T-helper 1 cell (primary cell): ENCODE data around the gene GPRIN2.
"Not testable (repeated sequence)": the region's sequence is repeated elsewhere in the genome, so short reads cannot be mapped to it uniquely, and the experiment has no call there.

Source experiments
- DNase-seq, 5 donors: peaks; one replicate each; pipeline ENCODE4 v3.0.0-alpha.2; 2012 to 2020

GPRIN2 gene

GRCh38 chr10:46517541-46517940 lies 38.9 kb downstream of the GPRIN2 start:
- no peak for DNase-seq

DNA sequence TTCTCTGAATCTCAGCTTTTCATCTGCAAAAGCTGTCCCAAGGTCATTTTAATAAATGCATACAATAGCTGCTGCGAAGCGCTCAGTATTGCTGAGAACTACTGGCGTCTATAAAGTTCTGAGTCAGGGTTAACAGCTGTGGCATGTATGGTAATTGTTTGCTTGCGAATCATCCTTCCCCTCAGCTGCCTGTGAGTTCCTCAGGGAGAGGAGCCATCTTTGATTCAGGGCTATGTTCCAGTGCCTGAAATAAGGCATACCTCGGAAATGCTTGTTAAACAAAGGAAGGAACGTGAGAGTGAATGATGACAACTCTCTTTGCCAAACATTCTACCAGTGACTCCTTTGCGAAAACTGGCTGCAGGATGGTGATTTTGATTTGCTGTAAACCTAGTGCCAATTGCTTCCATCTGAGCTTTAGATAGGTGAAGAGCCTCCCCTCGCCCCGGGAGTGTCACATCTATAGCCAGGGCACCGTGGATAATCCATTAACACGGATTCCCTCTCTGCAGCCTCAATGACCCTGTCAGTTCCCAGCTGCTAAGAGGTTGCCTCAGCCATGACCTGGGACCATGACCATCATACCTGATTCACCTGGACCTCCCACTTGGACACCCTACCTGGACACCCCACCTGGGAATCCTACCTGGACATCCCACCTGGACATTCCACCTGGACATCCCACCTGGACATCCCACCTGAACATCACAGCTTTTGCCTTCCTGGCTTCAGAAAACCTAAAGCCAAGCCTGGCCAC lies 39.6 kb downstream of the GPRIN2 start:
- no peak for DNase-seq

DNA sequence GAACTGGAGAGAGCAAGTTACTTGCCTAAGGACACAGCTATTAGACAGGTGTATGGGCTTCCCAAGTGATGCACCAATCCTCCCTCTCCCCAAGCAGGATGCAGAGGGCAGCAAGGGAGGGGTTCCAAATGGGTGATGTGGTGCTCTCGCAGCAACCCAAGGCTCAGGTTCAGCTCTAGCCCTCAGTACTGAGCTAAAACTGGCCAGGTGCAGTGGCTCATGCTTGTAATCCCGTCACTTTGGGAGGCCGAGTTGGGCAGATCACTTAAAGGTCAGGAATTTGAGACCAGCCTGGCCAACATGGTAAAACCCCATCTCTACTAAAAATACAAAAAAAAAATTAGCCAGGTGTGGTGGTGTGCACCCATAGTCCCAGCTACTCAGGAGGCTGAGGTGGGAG lies 40.7 kb downstream of the GPRIN2 start:
- no peak for DNase-seq

DNA sequence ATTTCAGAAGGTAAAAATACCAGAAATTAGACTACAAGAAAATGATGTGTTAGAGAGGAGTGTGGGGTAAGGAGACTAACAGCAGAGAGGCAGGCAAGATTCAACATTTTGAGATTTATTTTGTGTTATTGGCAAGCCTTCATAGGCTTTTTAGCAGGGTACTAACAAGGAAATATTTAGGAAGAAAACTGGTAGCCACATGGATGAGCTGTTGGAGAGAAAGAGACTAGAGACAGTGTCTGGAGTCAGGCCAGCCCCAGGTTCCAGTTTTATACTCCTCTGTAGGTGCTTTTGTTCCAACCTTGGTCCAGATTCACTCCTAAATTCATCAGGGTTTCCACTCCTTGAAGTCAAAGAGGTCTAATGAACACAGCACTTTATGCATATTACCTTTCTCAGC lies 41.1 kb downstream of the GPRIN2 start:
- DNase-seq: no peak

DNA sequence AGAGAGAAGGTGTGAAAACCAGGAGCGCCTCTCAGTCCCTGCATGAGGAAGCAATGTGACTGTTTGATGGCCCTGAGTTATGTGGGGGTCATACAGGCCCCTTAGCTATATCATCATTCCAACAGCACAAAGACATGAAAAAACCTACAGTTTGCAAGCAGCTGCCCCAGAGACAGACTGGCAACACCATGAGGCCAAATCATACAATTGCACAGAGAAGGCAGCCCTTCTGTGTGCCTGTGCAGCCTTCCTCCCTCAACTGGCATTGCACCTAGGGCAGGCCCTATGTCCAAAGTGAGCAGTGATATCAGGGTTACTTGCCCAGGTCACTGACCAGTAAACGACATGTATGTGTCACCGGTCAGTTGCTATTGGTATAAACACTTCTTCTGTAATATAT lies 41.6 kb downstream of the GPRIN2 start:
- DNase-seq: no peak

DNA sequence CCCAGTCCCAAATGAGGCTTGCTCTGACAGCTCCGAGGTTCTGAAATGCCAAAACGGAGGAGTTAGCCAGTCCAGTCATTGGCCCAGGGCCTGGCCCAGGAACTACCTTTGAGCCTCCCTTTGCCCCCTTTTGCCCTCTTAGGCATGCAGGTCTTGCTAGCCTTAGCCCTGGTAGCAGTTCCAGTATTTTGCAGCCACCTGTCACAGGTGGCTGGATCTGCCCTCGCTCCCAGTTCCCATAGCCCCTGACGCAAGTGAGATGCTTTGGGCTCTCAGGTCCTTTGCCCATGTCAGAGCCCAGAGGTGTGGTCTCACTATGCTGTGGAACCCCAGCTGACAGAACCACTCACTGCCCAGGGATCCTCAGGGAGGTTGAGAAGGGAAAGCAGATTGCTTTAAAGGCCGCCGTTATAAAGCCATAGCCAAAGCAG lies 42.0 kb downstream of the GPRIN2 start:
- DNase-seq: no peak

- DNase-seq: not testable (repeated sequence)
These were observed 43.1 kb downstream of the GPRIN2 start for GRCh38 chr10:46513333-46513732.

- not testable (repeated sequence) for DNase-seq
These were observed 43.7 kb downstream of the GPRIN2 start for GRCh38 chr10:46512725-46513124.

DNA sequence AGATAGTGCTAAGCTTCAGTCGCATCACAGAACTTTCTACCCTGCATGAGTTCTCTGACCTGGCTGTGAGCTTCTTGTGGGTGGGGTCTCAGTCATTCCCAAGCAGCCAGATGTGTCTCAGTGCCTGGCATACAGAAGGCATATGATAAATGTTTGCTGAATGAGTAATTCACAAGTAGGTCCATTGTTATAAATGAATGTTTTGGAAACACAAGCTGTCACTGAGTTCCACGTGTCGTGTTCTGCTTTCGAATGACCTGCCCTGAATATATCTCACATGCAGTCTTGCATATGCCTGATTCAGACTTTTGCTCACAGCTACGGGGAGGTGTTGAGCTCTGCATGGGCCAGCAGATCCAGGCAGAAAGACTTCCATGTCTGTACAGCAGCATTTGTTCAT lies 44.5 kb downstream of the GPRIN2 start:
- DNase-seq: not testable (repeated sequence)
